ENCODE data around the gene CADM3. TPM values are rescaled to one million over a fixed set of nuclear protein-coding genes. Genes with fewer than 3 reads are reported as not detected.

Gene CADM3
- total and polyA plus RNA-seq, 2 experiments from 2014 or later, result 2.0 to 4.4 TPM

GRCh38 chr1:159188375-159188788, 17.0 kb downstream of the CADM3 start:
- H3K4me1 Mint-ChIP-seq, result peaks cover 36% of the 10 kb centered on the region
- H2AFZ ChIP-seq, result peak overlapping the region; percentile 99
- peak overlapping the region; percentile 86 for H3K27ac ChIP-seq (ENCODE audit: low read depth)
- H3K27ac Mint-ChIP-seq, result peak overlapping the region; percentile 99
- peaks cover 18% of the 10 kb centered on the region for H3K4me1 ChIP-seq (ENCODE audit: insufficient read depth)
- H3K4me3 ChIP-seq, result peak overlapping the region; percentile 61
- TF ChIP-seq CREB1 (CRISPR knock-in tag; IDR thresholded peaks at IDR 0.05; ENCODE audit: low read depth), result peak; percentile 87
- TF ChIP-seq ZNF331 (CRISPR knock-in tag; IDR thresholded peaks at IDR 0.05; ENCODE audit: low read depth), result no peak
- TF ChIP-seq POLR2AphosphoS5 (IDR thresholded peaks at IDR 0.05; ENCODE audit: low read depth), result peak; percentile 57; the same call in 1 of the 2 replicates
- 0 out of 4 replicates have a peak, but pooled peaks of 1 of the 2 experiments have one; percentile 22 for TF ChIP-seq CTCF (conservative IDR thresholded peaks at IDR 0.05; ENCODE audit: low read depth in 2 of 2)
- no peaks in the 10 kb centered on the region for H3K9me3 Mint-ChIP-seq
- no peaks in the 10 kb centered on the region for H3K36me3 ChIP-seq (ENCODE audit: insufficient read depth)
- peaks cover 10% of the 10 kb centered on the region; the same call in 1 of the 2 replicates for H3K79me2 ChIP-seq (replicated peaks; ENCODE audit: insufficient read depth)
- no peaks in the 10 kb centered on the region for H4K20me1 ChIP-seq (replicated peaks; ENCODE audit: insufficient read depth)
- peaks cover 3% of the 10 kb centered on the region for H3K27me3 Mint-ChIP-seq (ENCODE audit: insufficient read depth, low read depth, poor library complexity)
- H3F3A ChIP-seq (replicated peaks; ENCODE audit: low read depth), result 0 out of 2 replicates have a peak, but pooled peaks cover 3% of the 10 kb centered on the region
- peak; percentile 97 for DNase-seq (ENCODE audit: low spot score)
- no peaks in the 10 kb centered on the region for H3K9me2 ChIP-seq (ENCODE audit: insufficient read depth)
- no peaks in the 10 kb centered on the region for H3K27me3 ChIP-seq (ENCODE audit: insufficient read depth)
- H3K36me3 Mint-ChIP-seq (ENCODE audit: low read depth), result no peaks in the 10 kb centered on the region
- peak overlapping the region; percentile 98 for H3K4me2 ChIP-seq
- ATAC-seq, result peak; percentile 97
- peak overlapping the region; percentile 93 for H3K4me3 Mint-ChIP-seq

GRCh38 chr1:159190441-159190840, 19.0 kb downstream of the CADM3 start:
- peaks cover 5% of the 10 kb centered on the region; the same call in 1 of the 2 replicates for H3K79me2 ChIP-seq (replicated peaks; ENCODE audit: insufficient read depth)
- H3K4me3 ChIP-seq, result no peak overlapping the region
- Mint-ChIP-seq H3K4me3 (no peak overlapping the region), H3K27ac (no peak overlapping the region), H3K4me1 (peaks cover 36% of the 10 kb centered on the region), H3K36me3 (ENCODE audit: low read depth) (no peaks in the 10 kb centered on the region), H3K27me3 (ENCODE audit: insufficient read depth, low read depth, poor library complexity) (peaks cover 3% of the 10 kb centered on the region), H3K9me3 (no peaks in the 10 kb centered on the region)
- no peak for ATAC-seq
- no peak overlapping the region for H3K27ac ChIP-seq (ENCODE audit: low read depth)
- H4K20me1 ChIP-seq (replicated peaks; ENCODE audit: insufficient read depth), result no peaks in the 10 kb centered on the region
- 0 out of 2 replicates have a peak, but pooled peaks cover 3% of the 10 kb centered on the region for H3F3A ChIP-seq (replicated peaks; ENCODE audit: low read depth)
- H2AFZ ChIP-seq, result no peak overlapping the region; the same call in 1 of the 2 replicates
- H3K4me1 ChIP-seq (ENCODE audit: insufficient read depth), result peaks cover 18% of the 10 kb centered on the region
- DNase-seq (ENCODE audit: low spot score), result no peak
- no peaks in the 10 kb centered on the region for H3K36me3 ChIP-seq (ENCODE audit: insufficient read depth)
- no peaks in the 10 kb centered on the region for H3K27me3 ChIP-seq (ENCODE audit: insufficient read depth)
- no peaks in the 10 kb centered on the region for H3K9me2 ChIP-seq (ENCODE audit: insufficient read depth)
- no peak overlapping the region for H3K4me2 ChIP-seq
- TF ChIP-seq REST (IDR thresholded peaks at IDR 0.05; ENCODE audit: unreplicated experiment), result no peak
- TF ChIP-seq NANOG (IDR thresholded peaks at IDR 0.05; ENCODE audit: borderline replicate concordance), result no peak
- no peak for TF ChIP-seq CREB1 (CRISPR knock-in tag; IDR thresholded peaks at IDR 0.05; ENCODE audit: low read depth)
- TF ChIP-seq STAT1 (IDR thresholded peaks at IDR 0.05; ENCODE audit: unreplicated experiment), result no peak
- no peak for TF ChIP-seq ZNF462 (CRISPR knock-in tag; IDR thresholded peaks at IDR 0.05)
- TF ChIP-seq ETS1 (IDR thresholded peaks at IDR 0.05), result no peak
